ENCODE measurements around the gene BCLAF1.

DNA sequence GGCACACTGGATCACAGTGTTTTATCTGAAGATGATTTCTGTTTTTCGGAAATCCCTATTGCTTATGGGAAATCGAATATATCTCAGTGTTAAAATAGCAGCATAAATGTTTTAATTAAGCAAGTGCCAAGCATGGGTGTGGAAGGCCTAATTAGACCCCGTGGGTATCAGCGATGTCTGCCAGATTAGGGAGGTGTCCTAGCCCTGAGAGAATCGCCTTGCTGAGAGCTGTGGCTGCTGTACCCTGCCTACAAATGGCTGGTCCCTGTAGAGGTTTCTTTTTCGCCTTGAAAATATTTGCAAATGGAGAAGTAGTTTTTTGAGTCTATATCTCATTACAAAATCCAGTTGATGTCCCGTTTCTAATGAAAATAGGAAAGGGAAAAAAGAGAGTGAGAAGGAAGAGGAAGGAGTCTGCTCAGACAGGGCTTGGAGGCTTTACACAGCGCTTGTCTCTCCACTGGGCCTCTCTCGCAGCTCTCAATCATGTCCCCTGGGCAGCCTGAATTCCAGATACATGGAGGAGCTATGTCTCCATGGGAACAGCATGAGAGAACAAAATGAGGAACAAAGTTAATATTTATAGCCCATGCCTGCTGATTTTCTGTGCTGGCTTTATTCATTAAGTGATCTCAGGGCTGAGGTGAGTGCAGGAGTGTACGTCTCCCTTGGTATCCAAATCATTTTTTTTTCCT, 35.2 kb upstream of the BCLAF1 start:
- TF ChIP-seq, protein P1, sequence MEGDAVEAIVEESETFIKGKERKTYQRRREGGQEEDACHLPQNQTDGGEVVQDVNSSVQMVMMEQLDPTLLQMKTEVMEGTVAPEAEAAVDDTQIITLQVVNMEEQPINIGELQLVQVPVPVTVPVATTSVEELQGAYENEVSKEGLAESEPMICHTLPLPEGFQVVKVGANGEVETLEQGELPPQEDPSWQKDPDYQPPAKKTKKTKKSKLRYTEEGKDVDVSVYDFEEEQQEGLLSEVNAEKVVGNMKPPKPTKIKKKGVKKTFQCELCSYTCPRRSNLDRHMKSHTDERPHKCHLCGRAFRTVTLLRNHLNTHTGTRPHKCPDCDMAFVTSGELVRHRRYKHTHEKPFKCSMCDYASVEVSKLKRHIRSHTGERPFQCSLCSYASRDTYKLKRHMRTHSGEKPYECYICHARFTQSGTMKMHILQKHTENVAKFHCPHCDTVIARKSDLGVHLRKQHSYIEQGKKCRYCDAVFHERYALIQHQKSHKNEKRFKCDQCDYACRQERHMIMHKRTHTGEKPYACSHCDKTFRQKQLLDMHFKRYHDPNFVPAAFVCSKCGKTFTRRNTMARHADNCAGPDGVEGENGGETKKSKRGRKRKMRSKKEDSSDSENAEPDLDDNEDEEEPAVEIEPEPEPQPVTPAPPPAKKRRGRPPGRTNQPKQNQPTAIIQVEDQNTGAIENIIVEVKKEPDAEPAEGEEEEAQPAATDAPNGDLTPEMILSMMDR (conservative IDR thresholded peaks at IDR 0.05 in 1 of 2, IDR thresholded peaks at IDR 0.05 in 1 of 2; ENCODE audit: extremely low read depth in 1 of 2, insufficient read depth in 1 of 2, low read depth in 1 of 2, low read length in 2 of 2), result no peak
- TF ChIP-seq EZH2 (IDR thresholded peaks at IDR 0.05; ENCODE audit: borderline replicate concordance, low read length), result no peak
